Measurements from ENCODE around the gene FMN1.
"Not testable (repeated sequence)": the region's sequence is repeated elsewhere in the genome, so short reads cannot be mapped to it uniquely, and the experiment has no call there.

Gene FMN1

DNA sequence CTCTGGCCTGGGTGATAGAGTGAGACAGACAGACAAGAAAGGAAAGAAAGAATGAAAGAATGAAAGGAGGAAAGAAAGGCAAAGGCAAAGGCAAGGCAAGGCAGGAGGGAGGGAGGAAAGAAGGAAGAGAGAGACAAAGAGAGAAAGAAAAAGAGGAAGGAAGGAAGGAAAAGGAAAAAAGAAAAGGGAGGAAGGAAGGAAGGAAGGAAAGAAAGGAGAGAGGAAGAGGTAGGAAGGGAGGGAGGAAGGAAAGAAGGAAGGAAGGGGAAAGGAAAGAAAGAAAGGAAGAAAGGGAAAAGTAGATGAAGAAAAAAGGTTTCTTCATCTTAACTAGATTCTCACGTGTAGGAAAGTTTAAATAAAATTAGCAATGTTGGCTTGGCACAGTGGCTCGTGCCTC lies 334.5 kb downstream of the FMN1 start:
- DNase-seq (ENCODE audit: low read depth in 2 of 2): no peak

DNA sequence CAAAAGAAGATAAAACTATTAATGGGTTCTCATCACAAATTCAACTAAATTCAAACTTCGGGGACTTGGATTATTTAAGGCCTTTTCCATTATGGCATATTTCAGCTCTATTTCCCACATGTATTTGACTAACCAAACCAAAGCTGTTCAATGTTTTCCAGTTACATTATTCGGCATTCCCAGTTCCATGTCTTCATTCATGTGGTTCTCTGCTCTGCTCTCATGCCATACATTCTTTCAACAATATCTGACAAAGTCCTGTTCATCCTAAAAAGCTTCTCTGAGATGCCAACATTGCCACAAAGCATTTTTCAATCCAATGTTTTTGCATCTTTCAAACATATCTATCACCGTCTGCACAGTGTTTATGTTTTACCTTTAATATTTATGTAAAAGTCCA lies 335.3 kb downstream of the FMN1 start:
- DNase-seq (ENCODE audit: low read depth in 2 of 2): no peak

DNA sequence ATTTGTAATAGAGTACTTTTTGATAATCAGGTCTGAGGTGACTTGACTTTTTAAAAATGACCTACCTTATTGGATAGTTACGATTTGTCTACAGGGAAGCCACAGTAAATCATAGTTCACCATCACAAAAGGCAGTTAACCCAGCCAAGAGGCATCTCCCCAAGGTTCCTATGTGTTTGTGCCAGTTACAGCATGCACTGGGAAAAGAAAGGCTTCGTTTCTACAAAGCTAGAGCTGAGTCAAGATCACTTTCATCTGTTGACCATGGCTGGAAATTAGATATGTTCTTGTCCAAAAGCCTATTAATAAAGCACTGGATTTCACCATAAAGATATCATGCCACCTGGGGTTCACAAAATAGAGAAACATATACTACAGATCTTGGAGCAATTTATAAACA lies 336.8 kb downstream of the FMN1 start:
- DNase-seq (ENCODE audit: low read depth in 2 of 2): no peak

DNA sequence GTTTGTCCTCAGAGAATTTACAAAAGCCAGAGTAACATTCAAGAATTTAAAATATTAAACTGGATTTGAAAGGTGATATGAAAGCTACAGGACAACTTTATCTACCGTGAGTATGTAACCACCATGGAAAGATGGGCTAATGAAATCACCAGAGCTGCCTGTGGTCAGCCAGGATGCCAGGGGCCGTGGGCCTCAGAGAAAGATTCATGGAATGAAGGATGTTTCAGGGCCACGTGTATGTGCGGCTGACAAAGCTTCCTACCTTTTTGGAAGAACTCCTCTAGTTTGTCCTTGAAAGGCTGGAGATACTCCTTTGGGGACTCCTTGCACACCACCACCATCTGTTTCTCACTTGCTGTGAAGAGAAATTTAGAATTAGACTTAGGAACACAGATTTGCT lies 337.8 kb downstream of the FMN1 start:
- no peak for DNase-seq (ENCODE audit: low read depth in 2 of 2)

DNA sequence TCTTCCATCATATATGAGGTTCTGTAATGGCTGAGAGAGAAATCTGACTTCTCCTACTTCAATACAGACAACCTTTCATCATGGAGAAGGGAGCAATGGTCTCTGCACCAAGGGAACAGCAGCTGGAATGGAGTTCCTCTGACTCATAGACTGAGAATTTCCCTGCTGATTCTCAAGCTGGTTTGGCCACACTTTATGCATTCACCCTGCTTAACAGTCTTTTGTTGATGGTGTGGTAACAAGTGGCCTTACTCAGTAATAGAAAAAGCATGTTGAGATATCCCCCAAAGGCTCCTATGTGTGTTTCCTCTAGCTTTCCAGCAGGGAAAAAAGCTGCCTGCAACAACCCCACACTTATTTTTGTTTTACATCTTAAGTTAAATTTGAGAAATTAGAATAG lies 338.6 kb downstream of the FMN1 start:
- DNase-seq (ENCODE audit: low read depth in 2 of 2): no peak

GRCh38 chr15:32853592-32853991 lies 340.9 kb downstream of the FMN1 start:
- no peak for DNase-seq (ENCODE audit: low read depth in 2 of 2)

GRCh38 chr15:32852771-32853170 lies 341.7 kb downstream of the FMN1 start:
- DNase-seq (ENCODE audit: low read depth in 2 of 2): no peak

- no peak for DNase-seq (ENCODE audit: low read depth in 2 of 2)
Measured at GRCh38 chr15:32852017-32852416, 342.5 kb downstream of the FMN1 start.

GRCh38 chr15:32851572-32851971 lies 342.9 kb downstream of the FMN1 start:
- no peak for DNase-seq (ENCODE audit: low read depth in 2 of 2)

DNA sequence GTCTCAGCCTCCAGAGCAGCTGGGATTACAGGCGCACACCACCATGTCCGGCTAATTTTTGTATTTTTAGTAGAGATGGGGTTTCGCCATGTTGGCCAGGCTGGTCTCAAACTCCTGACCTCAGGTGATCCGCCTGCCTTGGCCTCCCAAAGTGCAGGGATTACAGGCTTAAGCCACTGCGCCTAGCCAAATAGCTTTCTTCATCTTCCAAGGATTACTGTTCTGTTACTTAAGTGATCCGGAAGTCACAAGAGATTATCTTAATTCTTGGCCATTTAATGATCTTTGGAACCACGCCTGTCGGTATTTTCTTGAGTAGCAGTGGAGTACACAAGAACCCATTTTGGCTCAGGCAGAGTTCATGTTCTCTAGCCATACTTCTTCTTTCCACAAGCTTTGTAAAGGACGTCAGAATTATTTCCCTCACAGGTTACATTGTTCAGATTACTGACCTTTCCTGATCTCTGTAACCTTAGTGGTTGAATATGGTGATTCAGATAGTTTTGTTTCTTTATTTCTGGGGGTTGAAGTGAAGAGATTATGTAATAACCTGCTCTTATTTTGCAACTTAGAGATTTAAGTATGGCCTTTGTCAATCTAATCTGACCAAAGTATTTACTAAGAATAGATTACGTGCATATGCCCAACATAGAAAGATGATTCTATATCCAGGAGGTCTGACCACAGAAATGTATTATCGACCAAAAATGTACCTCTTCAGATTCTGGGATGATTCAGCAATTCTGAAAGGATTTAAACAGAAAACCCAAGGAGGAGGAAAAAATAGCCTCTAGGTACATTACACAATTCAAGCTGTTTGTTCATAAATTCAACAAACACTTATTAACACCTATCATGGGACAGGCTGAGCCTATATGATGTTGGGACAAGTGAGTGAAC lies 344.5 kb downstream of the FMN1 start:
- no peak for DNase-seq (ENCODE audit: low read depth in 2 of 2)

- not testable (repeated sequence) for DNase-seq (ENCODE audit: low read depth in 2 of 2)
Measured at GRCh38 chr15:32846671-32847070, 347.8 kb downstream of the FMN1 start.

- DNase-seq (ENCODE audit: low read depth in 2 of 2): no peak
Measured at GRCh38 chr15:32844118-32844711, 350.3 kb downstream of the FMN1 start.

DNA sequence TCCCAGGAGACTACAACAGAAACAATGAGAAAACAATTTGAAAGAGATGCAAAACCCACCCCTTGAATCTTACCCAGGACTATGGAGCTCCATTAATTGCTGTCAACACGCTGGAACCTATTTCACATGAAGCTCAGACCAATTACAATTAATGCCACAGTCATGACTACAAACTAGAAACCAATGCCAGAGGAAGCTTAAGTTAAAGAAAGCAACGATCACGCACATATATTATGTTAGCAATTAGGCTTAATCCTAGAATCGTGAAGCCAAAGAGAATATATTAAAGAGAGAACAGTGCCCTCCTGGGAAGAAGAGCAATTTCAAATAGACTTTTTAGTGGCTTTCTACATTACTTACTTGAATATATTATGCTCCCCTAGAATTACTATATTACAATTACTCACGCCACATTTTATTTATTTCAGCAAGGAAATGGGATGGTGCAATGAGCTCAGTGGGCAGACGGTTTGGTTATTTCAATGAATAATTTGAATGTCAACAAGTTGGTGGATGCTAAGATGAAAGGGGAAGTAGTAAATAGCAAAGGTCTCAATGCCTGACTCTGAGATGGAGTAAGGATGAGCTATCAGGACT lies 351.2 kb downstream of the FMN1 start:
- no peak for DNase-seq (ENCODE audit: low read depth in 2 of 2)

GRCh38 chr15:32842081-32842480 lies 352.4 kb downstream of the FMN1 start:
- DNase-seq (ENCODE audit: low read depth in 2 of 2): no peak

DNA sequence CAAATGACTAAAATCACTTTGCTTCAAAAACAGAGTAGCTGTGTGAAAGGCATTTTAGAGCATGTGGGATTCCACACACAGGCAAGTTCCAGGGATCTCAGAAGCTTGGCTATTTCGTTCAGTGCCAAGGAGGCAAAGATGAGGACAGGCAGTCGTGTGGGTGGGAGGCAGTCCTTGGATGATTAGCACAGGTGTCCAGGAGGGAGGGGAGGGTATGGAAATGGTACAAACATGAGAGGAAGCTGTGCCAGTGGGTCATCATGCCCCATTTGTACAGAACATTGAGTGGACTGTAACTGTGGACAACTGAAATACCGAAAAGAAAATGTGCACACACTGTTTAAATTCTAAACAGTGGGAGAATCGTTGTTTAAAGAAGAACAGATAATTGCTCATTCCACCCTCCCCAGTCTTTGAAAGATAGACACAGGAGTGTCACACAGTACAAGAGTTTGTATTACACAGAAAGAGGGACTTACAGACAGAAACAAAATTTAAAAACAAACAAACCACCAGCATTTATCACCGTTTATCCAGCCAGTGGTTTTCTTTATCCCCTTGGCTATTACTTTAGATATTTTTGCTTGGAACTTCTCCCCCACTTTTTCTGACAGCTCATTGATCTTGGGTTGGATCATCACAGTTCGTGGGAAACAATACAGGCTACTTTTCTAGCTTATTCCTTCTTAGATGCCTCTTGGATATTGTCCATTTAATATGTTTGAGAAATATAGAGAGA lies 353.8 kb downstream of the FMN1 start:
- DNase-seq (ENCODE audit: low read depth in 2 of 2): no peak

- DNase-seq (ENCODE audit: low read depth in 2 of 2): no peak
Measured at GRCh38 chr15:32838820-32839219, 355.7 kb downstream of the FMN1 start.

DNA sequence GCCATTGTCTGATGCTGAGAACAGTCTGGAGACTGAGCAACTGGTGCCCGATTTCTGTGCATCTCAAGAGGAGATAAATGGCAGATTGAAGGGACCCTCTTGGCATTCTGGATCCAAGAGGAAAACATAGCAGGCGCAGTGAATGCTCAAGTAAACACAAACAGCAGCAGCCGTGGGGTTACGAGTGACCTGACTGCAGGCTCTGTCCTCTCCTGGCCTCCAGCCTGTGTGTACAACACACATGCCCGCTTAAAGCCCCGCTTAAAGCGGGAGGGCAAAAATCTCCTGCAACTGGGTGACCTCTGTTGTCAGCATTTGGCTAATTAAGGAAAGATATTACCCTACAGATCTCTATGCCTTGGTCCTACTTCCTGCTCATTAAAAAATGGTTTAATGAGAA lies 356.2 kb downstream of the FMN1 start:
- no peak for DNase-seq (ENCODE audit: low read depth in 2 of 2)

DNA sequence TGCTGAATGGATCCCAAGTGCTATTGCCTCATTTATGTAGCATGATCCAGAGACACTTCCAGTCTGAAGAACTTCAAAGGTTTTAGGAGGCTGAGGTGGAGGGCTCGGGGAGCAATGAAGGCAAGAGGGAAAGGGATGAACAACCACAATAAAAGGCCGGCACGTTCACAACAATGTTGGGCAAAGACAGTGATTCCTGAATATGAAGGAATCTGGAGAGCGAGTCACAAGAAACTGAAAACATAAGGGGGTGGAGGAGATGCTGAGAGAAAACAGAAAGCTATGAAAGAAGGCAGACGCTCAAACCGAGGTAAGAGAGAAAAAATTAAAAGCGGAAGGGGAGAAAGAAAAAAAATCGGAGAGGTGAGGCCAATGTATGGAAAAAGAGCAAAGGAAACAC lies 356.6 kb downstream of the FMN1 start:
- no peak for DNase-seq (ENCODE audit: low read depth in 2 of 2)

- no peak for DNase-seq (ENCODE audit: low read depth in 2 of 2)
Measured at GRCh38 chr15:32834156-32834555, 360.4 kb downstream of the FMN1 start.

DNA sequence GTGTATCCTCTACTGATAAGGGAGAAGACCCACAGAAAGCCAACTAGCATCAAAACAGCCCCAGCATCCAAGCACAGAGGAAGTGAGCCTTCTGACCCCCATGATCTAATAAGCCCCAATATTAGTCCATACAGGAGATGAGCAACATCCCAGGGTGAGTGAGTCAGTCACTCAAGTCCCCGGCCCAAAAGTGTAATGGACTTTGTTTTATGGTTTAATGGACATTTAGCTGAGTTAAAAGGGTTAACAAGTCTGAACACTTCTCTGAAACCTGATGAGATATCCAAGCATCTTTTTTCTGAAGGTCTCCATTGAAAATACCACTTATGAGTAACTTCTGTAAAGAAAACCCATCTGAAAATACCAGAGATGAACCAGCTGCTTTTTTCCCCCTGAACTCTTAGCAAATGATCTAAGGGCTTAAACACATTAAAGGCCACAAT lies 361.1 kb downstream of the FMN1 start:
- no peak for DNase-seq (ENCODE audit: low read depth in 2 of 2)

GRCh38 chr15:32831485-32831884 lies 363.0 kb downstream of the FMN1 start:
- no peak for DNase-seq (ENCODE audit: low read depth in 2 of 2)

DNA sequence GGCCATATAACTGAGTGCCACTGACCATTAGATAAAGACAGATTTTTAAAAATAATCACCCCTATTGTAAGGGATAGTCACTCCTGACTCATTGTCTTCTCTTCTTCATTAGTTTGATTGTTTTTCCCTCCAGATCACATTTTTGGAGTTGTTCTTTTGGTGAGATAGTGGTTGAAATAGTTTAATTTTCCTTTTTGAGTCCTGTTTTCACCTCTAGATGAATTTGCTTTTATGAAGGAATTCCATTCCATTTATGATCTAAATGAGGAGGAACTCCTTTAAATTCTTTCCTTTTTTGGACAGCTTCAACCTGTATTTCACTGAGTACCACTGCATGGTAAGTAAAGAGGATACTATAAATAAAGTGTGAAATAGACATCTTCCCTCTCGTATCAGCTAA lies 364.3 kb downstream of the FMN1 start:
- no peak for DNase-seq (ENCODE audit: low read depth in 2 of 2)

Measured in stimulated activated CD4-positive, alpha-beta T cell treated with anti-CD3 and anti-CD28 coated beads, Interleukin-12 subunit alpha, Interleukin-12 subunit beta, amount 100 ng/mL, for 24 hours (primary cell).